CD4-positive, alpha-beta memory T cell (primary cell): ENCODE measurements around the gene GPR156. TPM values are rescaled to one million over a fixed set of nuclear protein-coding genes. Genes with fewer than 3 reads are reported as not detected.

Source experiments
- polyA plus RNA-seq, 2 donors: library from polyadenylated mRNA; unstranded; fragments of 300-500 nt; fragmentation: Illumina TruSeq; gene quantifications; one replicate each; pipeline ENCODE4 v1.2.3, GENCODE V29; 2021
- total RNA-seq, 2 experiments: library from RNA; stranded (reverse); gene quantifications; one replicate each; pipeline ENCODE4 v1.2.3, GENCODE V29; 2021

Gene GPR156
- total and polyA plus RNA-seq, 4 experiments from 2014 or later = not detected

Other genes starting within 250 kb of the GPR156 start
- gene GSK3B, start 190.8 kb downstream of the GPR156 start, total RNA-seq = 10 to 100 TPM; 33.4 to 35.0 TPM
- gene GSK3B, start 190.8 kb downstream of the GPR156 start, polyA plus RNA-seq = 10 to 100 TPM; 10.4 to 17.6 TPM
- gene LRRC58, start 64.1 kb upstream of the GPR156 start, total RNA-seq = 10 to 100 TPM; 23.0 to 23.6 TPM
- gene LRRC58, start 64.1 kb upstream of the GPR156 start, polyA plus RNA-seq = 1 to 10 TPM; 6.0 to 8.8 TPM
- gene FSTL1, start 165.8 kb upstream of the GPR156 start, total RNA-seq = under 1 TPM in 1 of 2 experiments, not detected in 1; 0.47 TPM
- gene FSTL1, start 165.8 kb upstream of the GPR156 start, polyA plus RNA-seq = not detected